DOHH2 (cell line): Measurements from ENCODE around the gene SUGCT.
A peak's percentile ranks its signal among the peaks of the same experiment; 100 is the strongest.

Source experiments
- H3F3A ChIP-seq: fragments of 200-600 bp; sonication (generic), shearing (Covaris generic); 2 replicates; pipeline ENCODE4 v1.6.0; 2016; ENCODE audit warnings: antibody characterized with exemption, mild to moderate bottlenecking; ENCODE audit not compliant: control insufficient read depth, insufficient read depth
- H3K27ac ChIP-seq: fragments of 200-600 bp; sonication (generic); 2 replicates; pipeline ENCODE4 v1.5.1; 2014; ENCODE audit warnings: low read depth, mild to moderate bottlenecking, low read length, moderate library complexity
- H3K27me3 ChIP-seq: fragments of 200-600 bp; sonication (generic); 2 replicates; pipeline ENCODE4 v1.6.1; 2014; ENCODE audit warnings: mild to moderate bottlenecking, low read length, mixed read lengths; ENCODE audit not compliant: control insufficient read depth
- H3K36me3 ChIP-seq: fragments of 200-600 bp; sonication (generic); 2 replicates; pipeline ENCODE4 v1.6.1; 2014; ENCODE audit warnings: mild to moderate bottlenecking, low read length, moderate library complexity, mixed read lengths; ENCODE audit not compliant: control insufficient read depth
- H3K4me1 ChIP-seq: fragments of 200-600 bp; sonication (generic); 2 replicates; pipeline ENCODE4 v1.6.1; 2014; ENCODE audit warnings: mild to moderate bottlenecking, low read length, mixed read lengths; ENCODE audit not compliant: control insufficient read depth
- H3K4me2 ChIP-seq: fragments of 200-600 bp; sonication (generic); 2 replicates; pipeline ENCODE4 v1.6.0; 2014; ENCODE audit warnings: mild to moderate bottlenecking, low read length, moderate library complexity
- H3K4me3 ChIP-seq: fragments of 200-600 bp; sonication (generic); 2 replicates; pipeline ENCODE4 v1.5.1; 2014; ENCODE audit warnings: mild to moderate bottlenecking, low read length, mixed read lengths
- H3K79me2 ChIP-seq: fragments of 200-600 bp; sonication (generic); 2 replicates; pipeline ENCODE4 v1.6.1; 2014; ENCODE audit warnings: mild to moderate bottlenecking, low read length, mixed read lengths; ENCODE audit not compliant: control insufficient read depth
- H3K9me2 ChIP-seq: fragments of 200-600 bp; sonication (generic); replicated peaks from 2 replicates; pipeline ENCODE4 v1.6.1; 2014; ENCODE audit warnings: mild to moderate bottlenecking, low read length, mixed read lengths; ENCODE audit not compliant: control insufficient read depth
- H3K9me3 ChIP-seq: fragments of 200-600 bp; sonication (generic); 2 replicates; pipeline ENCODE4 v1.6.1; 2014; ENCODE audit warnings: antibody characterized with exemption, low read length, mixed read lengths; ENCODE audit not compliant: control insufficient read depth, insufficient read depth
- H4K20me1 ChIP-seq: fragments of 200-600 bp; sonication (generic); 2 replicates; pipeline ENCODE4 v1.6.0; 2014; ENCODE audit warnings: low read depth, mild to moderate bottlenecking, antibody characterized with exemption, low read length, moderate library complexity; ENCODE audit not compliant: control insufficient read depth, insufficient read depth
- CTCF ChIP-seq: fragments of 200-600 bp; sonication (generic); IDR thresholded peaks from one replicate; pipeline ENCODE4 v1.5.1; 2014; ENCODE audit warnings: antibody characterized with exemption, mild to moderate bottlenecking, low read depth, low read length; ENCODE audit not compliant: poor library complexity, severe bottlenecking
- EZH2phosphoT487 ChIP-seq: fragments of 200-600 bp; sonication (generic); IDR thresholded peaks from 2 replicates; pipeline ENCODE4 v1.6.1; 2017; ENCODE audit warnings: borderline replicate concordance, mild to moderate bottlenecking, antibody characterized with exemption, low read length, moderate library complexity, mixed read lengths

Gene SUGCT

DNA sequence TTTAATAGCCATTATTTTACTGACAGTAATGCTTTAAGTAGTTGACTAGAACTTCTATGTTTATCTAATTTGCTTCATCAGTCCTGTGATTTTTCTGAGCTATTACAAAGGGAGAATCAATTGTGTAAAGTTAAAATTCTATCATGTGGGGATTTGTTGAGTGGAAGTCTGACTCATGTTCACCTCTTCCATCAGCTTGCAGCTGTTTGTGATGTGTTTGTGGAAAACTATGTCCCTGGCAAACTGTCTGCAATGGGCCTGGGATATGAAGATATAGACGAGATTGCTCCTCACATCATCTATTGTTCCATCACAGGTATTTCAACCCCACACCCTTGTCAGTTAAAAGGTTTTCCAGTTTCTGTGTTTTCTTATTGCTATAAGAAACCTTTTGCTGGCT, 59.9 kb downstream of the SUGCT start:
- Histone ChIP-seq H3K4me1 (no peaks in the 10 kb centered on the region), H3K36me3 (no peaks in the 10 kb centered on the region), H3K4me2 (no peak overlapping the region), H4K20me1 (no peaks in the 10 kb centered on the region), H3K79me2 (no peaks in the 10 kb centered on the region), H3F3A (no peaks in the 10 kb centered on the region), H3K9me2 (no peaks in the 10 kb centered on the region), H3K27me3 (peaks cover 5% of the 10 kb centered on the region; the same call in 1 of the 2 replicates), H3K4me3 (no peak overlapping the region), H3K9me3 (no peaks in the 10 kb centered on the region), H3K27ac (no peak overlapping the region)
- TF ChIP-seq CTCF (no peak), EZH2phosphoT487 (no peak)

DNA sequence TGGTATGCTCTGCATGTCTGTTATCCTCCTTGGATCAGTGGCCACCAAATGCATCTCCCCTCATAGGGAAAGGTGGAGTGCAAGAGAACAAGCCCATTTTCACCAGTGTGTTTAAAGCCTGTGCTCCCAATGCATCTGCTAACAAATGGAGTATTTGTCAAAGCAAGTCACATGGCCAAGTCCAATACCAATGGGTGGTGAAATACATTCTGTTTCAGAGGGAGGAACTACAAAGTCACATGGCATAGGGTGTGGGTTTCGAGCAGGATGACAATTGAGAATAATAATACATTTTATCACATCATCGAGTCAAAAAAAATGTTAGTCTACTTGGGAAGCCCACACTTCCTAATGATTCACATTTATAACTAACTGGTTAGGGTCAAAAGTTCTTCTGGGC, 62.7 kb downstream of the SUGCT start:
- Histone ChIP-seq H3K4me1 (no peaks in the 10 kb centered on the region), H3K9me3 (no peaks in the 10 kb centered on the region), H3K4me2 (no peak overlapping the region), H3K79me2 (no peaks in the 10 kb centered on the region), H4K20me1 (no peaks in the 10 kb centered on the region), H3K27me3 (peaks cover 7% of the 10 kb centered on the region; the same call in 1 of the 2 replicates), H3K4me3 (no peak overlapping the region), H3K27ac (no peak overlapping the region), H3K9me2 (no peaks in the 10 kb centered on the region), H3K36me3 (no peaks in the 10 kb centered on the region), H3F3A (no peaks in the 10 kb centered on the region)
- no peak for TF ChIP-seq EZH2phosphoT487
- no peak for TF ChIP-seq CTCF

- TF ChIP-seq CTCF (peak; percentile 66), EZH2phosphoT487 (no peak)
- Histone ChIP-seq H3K9me2 (no peaks in the 10 kb centered on the region), H3K27me3 (peaks cover 7% of the 10 kb centered on the region; the same call in 1 of the 2 replicates), H3K4me1 (no peaks in the 10 kb centered on the region), H3K79me2 (no peaks in the 10 kb centered on the region), H3K27ac (no peak overlapping the region), H3K9me3 (no peaks in the 10 kb centered on the region), H3K4me2 (no peak overlapping the region), H3K36me3 (no peaks in the 10 kb centered on the region), H3K4me3 (no peak overlapping the region), H3F3A (no peaks in the 10 kb centered on the region), H4K20me1 (no peaks in the 10 kb centered on the region)
Observed at GRCh38 chr7:40199076-40199802, 64.4 kb downstream of the SUGCT start.
